ENCODE data around the gene DGLUCY.
"Not testable (repeated sequence)": the region's sequence is repeated elsewhere in the genome, so short reads cannot be mapped to it uniquely, and the experiment has no call there.

DGLUCY gene

DNA sequence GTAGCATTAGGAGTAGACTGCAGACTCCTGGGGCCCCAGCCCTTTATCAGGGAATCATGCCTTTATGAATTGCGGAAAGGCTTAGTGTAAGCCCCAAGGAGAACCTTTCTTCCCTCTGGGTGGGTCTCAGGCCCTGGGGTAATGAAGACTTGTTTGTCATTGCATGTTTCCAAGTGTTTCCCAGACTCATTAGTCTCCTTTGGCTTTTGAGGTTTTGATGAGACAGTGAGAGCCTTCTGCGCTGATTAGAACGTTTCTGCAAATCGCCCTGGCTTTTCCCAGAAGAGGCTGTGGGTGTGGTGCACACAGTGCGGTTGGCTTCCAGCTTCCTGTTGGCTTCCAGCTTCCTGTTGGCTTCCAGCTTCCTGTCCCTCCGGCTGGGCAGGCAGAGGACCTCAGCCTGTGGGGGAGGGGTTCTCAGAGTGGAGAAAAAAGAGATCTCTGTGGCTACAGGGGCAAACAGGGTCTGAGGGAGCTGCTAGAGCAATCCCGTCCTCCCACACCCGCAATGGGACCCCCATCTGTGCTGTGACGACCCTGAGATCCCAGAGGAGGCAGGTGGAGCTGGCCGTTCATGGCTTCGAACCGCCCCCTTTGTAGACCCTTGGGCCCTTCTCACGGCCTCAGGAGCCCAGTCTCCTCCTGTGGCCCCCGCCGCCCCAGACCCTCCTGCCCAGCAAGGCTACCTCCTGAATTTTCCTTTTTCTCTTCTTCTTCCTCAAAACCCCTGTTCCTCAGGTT, 88.5 kb downstream of the DGLUCY start:
- no peak for DNase-seq

DNA sequence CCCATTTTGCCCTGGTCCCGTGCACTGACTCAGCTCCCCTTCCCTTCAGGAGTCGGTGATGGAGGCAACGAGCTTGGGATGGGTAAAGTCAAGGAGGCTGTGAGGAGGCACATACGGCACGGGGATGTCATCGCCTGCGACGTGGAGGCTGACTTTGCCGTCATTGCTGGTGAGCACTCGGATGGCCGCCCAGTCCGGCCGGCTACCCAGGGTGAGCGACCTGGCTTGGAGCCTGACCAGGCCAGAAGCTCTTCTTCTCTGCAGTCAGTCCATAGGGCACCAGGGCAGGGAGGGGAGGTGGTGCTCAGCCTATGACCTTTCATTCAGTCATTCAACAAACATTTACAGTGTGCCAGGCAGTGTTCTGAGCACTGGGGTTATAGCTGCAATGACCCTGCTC, 90.8 kb downstream of the DGLUCY start:
- DNase-seq: no peak

DNA sequence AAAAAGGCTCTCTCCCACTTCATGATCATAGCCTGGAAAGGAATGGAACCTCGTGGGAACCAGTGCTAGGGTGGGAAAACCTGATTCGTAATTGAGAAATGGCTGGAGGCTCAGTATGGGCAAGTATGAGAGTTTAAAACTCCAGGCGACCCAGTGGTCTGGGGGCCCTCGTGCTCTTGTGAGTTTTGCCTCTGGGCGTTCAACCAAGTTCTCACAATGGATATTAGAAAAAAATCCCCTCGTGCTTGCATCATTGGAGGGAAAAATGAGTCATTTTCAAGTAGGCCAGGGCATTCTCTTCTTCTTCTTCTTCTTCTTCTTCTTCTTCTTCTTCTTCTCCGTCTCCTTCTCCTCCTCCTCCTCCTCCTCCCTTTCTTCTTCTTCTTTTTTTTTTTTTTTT, 91.6 kb downstream of the DGLUCY start:
- no peak for DNase-seq

DNA sequence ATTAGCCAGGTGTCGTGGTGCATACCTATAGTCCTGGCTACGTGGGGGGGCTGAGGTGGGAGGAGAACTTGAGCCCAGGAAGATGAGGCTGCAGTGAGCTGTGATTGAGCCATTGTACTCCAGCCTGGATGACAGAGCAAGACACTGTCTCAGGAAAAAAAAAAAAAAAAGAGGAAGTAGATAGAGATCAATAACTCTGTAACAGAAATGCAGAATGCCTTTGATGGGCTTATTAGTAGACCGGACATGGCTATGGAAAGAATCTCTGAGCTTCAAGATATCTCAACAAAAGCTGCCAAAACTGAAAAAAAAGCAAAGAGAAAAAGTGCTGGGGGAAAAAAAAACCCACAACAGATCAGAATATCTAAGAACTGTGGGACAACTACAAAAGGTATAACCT, 93.1 kb downstream of the DGLUCY start:
- no peak for DNase-seq

DNA sequence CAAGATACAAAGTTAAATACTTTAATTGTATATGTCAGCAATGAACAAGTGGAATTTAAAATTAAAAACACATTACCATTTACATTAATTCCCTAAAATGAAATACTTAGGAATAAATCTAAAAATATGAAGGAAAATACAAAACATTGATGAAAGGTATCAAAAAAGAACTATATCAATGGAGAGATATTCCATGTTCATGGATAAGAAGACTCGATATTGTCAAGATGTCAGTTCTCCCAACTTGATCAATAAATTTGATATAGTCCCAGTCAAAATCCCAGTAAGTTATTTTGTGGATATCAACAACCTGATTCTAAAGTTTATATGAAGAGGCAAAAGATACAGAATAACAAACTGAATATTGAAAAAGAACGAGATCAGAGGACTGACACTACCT, 97.1 kb downstream of the DGLUCY start:
- DNase-seq: no peak

DNA sequence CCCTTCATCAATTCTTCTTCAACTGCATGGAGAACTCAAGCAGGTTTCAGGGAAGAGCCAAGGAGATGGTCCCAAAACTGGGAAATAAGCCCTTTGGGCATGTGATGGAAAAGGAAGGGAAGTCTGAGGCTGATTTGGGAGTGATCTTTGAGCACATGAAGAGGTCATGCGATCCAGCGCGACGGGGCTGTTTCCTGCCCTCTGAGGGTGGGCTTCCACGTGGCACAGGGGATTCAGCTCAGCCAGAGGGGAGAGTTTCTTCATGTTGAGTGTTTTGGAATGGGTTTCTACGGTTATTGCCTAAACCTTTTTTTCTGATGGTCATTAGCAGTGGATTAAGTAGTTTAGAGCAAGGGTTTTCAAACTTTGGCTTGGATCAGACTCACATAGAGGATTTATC, 100.4 kb downstream of the DGLUCY start:
- DNase-seq: no peak

DNA sequence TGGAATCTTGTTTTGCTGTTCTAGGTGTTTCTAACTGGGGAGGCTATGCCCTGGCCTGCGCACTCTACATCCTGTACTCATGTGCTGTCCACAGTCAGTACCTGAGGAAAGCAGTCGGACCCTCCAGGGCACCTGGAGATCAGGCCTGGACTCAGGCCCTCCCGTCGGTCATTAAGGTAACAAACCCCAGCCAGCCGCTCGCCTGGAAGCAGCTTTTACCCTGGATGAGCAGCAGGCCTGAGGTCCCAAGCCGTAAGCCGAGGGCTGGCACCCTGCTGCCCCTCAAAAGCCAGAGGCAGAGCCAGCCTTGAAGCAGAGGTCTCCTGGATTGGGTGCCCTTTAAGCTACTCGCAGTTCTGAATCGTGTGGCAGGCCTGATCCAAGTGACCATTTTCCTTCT, 101.5 kb downstream of the DGLUCY start:
- DNase-seq: no peak

DNA sequence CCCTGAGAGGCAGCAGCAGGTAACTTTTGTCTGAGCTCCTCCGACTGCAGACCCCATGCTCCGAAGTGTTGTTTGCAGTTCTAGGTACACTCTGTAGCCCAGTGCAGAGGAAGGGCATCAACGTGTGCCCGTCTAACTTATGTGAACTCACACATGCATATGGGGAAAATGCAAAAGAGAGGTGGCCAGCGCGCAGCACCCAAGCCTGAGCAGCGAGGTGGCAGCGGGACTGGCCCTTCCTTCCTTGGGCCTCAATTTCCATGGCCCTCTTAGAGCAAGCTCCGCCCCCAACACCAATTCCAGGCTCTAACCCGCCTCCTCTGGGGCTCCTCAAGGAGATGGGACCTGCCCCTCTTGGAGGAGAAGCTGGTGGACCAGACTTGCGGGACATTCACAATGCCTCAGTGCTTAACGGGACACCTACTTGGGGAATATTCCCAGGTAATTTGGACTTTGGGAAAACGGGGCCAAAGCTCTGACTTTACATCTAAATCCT, 102.9 kb downstream of the DGLUCY start:
- no peak for DNase-seq

DNA sequence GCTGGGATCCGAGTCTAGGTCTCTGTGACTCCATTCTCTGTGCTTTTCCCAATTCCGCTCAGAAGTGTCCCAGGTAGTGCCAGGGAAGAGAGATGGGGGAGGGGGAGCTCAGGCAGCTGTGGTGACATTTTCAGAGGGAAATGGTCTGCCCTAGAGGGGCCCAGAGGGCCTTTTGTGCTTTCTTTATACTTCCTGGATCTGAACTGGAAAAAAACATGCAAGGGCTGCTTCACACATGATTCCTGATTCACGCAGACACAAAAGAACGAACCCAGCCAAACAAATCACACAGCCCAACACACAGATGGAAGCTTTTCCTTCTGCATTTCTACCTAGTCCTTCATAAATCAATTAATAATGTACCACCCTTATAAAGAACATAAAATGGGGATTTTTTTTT, 104.1 kb downstream of the DGLUCY start:
- DNase-seq: no peak

DNA sequence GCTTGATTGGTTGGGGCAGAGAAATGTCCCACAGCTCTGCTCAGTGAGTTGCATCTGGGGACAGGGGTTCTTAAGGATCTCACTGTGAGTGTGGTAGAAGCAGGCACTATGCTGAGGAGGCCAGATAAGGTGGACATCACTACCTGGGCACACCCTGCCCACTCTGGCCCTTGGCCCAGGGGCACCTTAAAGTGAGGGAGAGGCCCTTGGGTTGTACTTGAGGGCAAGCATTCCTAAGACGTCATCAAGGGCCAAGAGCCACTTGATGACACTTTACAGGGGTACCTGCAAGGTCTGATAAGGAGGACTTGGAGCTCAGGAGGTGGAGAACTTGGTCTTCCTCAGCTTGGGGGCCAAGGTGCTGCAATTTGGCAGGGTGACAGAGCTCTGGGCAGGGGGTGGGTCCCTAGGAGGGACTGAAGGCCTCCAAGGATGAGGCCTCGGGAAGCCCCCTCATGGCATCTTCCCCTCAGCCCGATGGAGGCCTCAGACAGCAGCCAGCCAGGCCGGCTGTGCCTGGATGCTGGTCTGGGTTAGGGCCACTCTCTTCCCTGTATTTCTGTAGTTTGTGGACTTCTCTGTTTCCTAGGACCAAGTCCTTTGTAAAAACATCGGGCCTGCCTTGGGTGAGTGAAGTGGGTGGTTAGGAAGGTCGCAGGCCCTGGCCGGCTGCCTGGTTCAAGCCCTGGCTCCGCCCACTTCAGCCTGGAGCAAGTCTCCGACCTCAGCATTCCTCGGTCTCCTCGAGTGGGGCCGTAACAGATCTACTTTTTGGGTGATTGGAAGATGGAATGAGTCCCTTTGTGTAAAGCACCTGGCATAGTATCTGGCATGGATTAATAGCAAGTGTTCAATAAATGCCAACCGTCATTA, 105.9 kb downstream of the DGLUCY start:
- DNase-seq: no peak

DNA sequence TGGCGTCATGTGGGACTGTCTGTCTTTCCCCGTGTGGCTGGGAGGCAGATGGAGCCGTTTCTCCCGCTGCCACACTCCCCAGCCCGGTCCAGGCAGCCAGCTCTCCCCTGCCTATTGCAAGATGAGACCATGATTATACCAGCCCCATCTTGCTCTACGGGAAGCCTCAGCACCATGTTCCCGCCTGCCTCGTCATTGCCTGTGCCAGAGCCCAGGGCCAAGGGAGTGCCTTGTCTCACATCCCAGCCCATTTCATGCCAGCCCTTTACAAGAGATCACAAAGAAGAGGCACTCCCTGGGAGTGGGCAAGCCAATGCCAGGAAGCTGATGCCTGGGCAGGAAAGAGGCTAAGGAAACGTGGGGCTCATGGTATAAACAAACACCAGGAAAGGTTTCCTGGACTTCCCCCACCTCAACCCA, 106.7 kb downstream of the DGLUCY start:
- DNase-seq: peak in 1 of 56 donors; percentile 23

DNA sequence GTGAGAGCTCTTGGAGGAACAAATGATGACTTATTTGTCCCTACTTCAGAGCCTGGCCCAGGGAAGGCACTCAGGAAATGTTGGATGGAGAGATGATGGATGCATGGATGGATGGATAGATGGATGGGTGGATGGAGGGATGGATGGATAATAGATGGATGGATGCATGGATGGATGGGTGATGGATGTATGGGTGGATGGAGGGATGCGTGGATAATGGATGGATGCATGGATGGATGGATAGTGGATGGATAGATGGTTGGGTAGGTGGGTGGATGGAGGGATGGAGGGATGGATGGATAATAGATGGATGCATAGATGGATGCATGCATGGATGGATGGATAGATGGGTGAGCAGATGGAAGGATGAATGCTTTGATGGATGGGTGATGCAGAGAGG, 107.4 kb downstream of the DGLUCY start:
- DNase-seq: no peak

DNA sequence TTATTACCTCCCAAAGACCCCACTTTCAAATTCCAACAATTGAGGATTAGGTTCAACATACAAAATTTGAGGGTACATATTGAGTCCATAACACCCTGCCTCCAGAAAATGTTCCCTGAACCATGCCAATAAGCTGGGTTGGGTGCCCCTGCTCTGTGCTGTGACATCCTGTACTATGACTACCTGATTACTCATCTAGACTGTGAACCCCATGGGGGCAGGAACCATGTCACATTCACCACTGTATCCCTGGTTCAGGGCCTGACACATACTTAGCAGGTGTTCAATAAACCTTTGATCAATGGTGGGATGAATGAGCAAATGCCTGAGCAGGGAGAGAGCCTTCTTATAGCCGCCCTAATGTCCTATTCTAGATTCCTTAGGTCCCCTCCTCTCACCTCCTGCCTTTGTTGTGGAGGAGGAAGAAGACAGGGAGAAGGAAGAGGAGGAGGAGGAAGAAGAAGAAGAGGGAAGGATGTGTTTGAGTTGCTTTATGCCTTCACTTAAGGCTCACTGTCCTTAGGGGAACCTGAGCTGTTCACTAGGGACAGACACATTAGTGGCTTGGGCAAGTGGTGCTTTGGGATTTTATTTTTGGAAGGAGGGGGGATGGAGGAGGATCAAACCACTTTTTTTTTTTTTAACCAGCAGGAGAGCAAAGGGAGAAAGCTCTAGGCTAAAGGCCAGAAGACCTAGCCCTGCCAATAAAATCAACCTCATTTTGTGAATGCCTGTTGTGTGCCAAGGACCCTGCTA, 109.3 kb downstream of the DGLUCY start:
- DNase-seq: no peak

DNA sequence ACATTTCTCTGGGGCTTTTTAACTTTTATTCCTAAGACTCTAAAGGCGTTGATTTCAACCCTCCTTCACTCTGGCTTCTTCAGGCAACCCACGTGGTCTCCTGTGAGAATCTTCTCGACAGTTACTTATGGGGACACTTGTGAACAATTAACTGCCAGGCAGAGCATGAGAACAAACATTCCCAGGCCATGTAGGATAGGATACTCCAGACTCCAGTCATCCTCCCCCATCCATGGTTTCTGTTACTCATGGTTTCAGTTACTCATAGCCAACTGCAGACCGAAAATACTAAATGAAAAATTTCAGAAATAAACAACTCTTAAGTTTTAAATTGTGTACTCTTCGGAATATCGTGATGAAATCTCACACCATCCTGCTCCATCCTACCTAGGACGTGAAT, 111.2 kb downstream of the DGLUCY start:
- DNase-seq: no peak

DNA sequence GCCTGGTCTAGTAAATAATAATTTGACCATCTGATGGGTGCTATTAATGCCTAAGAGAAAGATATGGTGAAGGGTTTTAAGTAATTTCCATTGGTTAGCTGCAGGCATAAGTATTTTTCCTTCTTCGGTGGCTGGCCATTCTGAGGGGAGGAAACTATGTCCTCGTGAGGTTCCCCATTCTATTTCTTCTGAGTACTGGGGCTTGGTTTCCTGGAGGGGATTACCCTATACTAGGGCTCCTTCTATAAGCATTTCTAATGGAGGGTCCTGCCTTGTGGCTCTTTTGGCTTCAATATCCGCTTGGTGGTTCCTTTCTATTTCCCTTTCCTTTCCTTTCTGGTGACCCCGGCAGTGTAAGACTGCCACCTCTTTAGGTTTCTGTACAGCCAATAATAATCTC, 112.5 kb downstream of the DGLUCY start:
- not testable (repeated sequence) for DNase-seq

DNA sequence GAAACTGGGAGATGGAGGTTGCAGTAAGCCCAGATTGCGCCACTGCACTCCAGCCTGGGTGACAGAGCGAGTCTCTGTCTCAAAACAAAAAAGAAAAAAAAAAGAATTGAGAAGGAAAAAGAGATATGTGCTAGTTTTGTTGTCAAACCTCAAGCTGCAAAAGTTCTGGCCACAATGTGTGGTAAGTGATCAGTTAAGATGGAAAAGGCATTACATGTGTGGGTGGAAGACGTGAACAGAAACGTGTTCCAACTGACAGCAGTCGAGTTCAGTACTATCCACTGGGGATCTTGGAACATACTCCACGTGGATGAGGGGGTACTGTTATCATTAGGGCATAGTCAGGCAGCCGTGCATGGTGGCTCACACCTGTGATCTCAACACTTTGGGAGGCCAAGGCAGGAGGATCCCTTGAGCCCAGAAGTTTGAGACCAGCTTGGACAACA, 113.3 kb downstream of the DGLUCY start:
- DNase-seq: no peak

DNA sequence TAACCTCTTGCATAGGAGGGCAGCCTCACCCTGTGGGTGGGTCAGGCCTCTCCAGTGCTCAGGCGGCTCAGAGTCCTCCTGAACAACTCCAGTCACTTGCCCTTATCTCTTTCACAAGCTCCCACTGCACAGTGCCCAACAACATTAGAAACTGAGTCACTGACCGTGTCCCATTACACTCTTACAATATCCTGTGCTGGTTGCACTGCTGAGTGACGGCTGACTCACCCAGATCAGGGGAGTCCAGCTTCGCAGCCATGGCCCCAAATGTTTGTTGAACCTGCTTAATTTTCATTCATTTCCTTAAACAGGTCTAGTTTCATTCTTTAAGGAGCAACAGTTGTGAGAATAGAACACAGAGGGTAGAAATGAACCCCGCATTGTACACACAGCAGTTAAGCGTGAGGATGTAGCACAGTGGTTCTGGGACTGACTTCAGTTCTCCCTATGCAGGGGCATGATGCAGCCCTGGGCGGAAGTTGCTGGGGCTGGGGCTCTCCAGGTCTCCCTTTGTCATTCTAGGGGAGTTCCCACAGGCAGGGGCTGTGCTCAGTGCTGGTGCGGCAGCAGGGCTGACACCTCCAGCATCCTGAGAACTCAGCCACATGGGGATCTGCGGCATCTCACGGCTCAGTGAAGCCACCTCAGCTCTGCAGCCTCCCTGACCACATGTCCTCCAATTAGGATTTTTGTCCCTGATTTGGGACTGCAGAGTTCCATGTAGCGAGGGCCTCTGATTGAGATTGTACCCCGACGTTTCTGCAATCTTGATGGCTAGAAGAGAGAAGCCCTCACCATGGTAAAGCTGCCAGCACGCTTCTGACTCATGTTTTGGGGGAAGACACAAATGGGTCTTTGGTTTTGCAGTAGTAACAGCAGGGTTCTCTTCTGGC, 114.5 kb downstream of the DGLUCY start:
- no peak for DNase-seq

DNA sequence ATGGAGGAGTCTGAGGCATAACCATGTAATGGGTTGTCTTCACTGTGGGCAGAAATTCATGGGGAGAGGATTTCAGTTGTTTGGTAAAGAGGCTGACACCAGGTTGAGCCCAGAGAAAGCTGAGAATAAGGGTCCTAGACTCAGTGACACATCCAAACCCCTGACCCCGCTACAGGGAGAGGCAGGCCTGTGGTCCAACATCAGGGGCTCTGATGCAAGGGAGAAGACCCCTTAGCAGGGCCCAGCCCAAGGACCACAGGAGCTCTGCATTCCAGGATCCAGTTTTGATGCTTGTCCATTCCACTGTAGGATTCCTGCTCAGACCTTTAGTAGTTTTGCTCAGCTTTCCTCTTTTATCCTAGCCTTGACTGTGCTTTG, 115.1 kb downstream of the DGLUCY start:
- no peak for DNase-seq

DNA sequence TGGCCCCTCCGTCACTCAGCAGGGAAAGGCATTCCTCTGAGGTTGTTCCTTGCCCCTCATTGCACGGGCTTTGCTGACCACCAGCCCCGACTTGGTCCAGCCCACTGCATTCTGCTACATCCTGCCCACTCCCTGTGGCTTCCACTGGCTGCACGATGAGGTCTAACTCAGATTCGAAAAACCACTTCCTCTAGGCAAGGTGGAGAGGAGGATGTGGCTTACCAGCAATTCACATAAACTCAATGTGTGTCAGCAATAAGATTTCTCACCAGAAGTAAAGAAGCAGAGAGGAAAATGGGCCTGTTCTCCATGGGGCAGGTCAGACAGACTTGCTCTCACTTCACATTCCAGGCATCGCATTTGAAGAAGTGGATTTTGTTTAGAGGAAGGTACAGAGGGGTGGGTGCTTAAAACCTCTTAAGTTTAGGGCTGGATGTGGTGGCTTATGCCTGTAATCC, 115.9 kb downstream of the DGLUCY start:
- DNase-seq: no peak

DNA sequence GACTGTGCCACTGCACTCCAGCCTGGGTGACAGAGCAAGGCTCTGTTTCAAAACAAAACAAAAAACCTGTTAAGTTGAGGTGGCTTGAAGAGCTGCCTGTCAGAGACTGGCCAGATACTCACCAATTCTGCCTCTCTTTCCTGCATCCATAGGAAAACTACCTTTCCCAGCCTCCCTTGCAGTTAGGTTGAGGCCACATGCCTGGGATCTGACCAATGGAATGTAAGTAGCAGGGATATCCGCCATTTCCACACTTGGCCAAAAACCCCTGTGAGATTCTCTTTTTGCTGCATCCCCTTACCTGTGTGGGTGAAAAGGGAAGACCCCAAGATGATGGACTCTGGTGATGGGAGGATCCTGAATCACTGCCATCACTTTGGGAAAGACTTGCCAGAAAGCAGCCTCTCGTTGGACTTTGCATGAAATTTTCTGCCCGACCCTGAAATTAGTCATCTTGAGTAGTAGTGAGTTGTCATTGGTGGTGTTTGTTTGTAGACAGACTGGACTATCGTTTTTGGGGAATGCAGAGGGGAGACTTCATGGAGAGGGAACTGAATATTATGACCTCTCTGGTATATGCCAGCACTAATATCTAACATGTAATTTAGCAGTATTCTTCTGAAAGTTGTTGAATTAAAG, 116.6 kb downstream of the DGLUCY start:
- no peak for DNase-seq

Measured in amygdala (tissue), 56 donors.